Measurements from ENCODE around the gene TVP23A.
"Not testable (repeated sequence)": the region's sequence is repeated elsewhere in the genome, so short reads cannot be mapped to it uniquely, and the experiment has no call there.

The TVP23A gene

DNA sequence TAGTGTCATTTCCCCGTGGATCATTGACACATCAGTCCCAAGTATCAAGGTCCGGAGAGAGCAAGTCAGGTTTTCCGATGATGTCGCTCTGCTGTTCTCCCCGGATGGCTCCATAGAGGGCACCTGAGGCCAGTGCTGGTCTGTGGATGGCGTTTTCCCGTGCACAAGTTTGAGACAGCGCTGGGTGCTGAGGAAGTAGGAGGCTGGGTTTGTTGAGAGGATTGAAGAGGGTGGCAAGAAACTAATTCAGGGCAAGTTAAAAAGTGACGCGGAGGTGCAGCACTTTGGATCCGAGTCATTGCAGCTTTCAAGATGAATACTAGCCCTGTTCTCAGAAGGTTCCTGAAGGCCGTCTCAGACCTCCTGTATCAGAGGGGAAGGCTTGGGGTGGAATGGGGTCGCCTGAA, 67.3 kb downstream of the TVP23A start:
- no peak for DNase-seq (ENCODE audit: low read depth in 1 of 2, low spot score in 1 of 2)
- in situ Hi-C loops (cut with HindIII; ENCODE audit: low pct_unique_long_range_greater_than_20kb, low sequenced_read_pairs): no loop called here
- TF ChIP-seq JUND (IDR thresholded peaks at IDR 0.05; ENCODE audit: low read depth): no peak

DNA sequence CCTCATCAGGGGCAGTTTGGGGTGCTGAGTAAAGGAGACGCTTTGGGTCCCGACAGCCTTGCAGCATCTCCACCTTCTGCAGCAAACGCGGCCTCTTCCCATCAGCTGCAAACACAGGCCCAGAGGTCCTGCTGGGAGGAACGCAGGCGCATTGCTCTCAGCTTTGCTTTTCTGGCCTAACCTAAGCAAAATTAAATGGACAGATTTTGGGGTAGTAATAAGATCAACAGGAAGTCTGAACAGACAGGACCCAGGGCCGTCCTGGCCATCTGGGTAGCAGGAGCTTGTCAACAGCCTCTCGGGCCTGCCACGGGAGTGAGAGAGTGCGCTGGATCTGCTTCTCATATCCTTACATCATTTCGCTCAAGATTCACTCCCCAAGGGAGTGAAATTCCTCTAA, 67.8 kb downstream of the TVP23A start:
- no peak for DNase-seq (ENCODE audit: low read depth in 1 of 2, low spot score in 1 of 2)
- in situ Hi-C loops (cut with HindIII; ENCODE audit: low pct_unique_long_range_greater_than_20kb, low sequenced_read_pairs): no loop called here
- TF ChIP-seq JUND (IDR thresholded peaks at IDR 0.05; ENCODE audit: low read depth): no peak

DNA sequence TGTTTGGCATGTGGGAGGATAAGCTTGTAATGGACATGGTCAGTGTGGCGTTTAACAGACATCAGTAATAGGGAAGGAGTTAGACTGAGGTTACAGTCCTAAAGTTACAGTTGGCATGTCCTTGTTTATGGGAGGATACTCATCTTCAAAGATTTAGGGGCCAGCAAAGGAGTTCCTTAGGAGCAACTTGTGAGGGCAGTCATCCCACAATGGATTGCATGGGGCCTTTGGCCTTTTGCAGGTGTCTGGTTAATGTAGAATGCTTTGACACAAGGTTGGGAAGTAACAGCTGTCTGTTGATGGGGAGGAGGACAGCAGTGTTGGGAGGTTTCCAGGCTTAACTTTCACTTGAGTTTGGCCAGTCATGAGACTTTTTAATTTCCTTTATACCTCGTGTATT, 72.8 kb downstream of the TVP23A start:
- TF ChIP-seq JUND (IDR thresholded peaks at IDR 0.05; ENCODE audit: low read depth): no peak
- in situ Hi-C loops (cut with HindIII; ENCODE audit: low pct_unique_long_range_greater_than_20kb, low sequenced_read_pairs): no loop called here
- no peak for DNase-seq (ENCODE audit: low read depth in 1 of 2, low spot score in 1 of 2)

DNA sequence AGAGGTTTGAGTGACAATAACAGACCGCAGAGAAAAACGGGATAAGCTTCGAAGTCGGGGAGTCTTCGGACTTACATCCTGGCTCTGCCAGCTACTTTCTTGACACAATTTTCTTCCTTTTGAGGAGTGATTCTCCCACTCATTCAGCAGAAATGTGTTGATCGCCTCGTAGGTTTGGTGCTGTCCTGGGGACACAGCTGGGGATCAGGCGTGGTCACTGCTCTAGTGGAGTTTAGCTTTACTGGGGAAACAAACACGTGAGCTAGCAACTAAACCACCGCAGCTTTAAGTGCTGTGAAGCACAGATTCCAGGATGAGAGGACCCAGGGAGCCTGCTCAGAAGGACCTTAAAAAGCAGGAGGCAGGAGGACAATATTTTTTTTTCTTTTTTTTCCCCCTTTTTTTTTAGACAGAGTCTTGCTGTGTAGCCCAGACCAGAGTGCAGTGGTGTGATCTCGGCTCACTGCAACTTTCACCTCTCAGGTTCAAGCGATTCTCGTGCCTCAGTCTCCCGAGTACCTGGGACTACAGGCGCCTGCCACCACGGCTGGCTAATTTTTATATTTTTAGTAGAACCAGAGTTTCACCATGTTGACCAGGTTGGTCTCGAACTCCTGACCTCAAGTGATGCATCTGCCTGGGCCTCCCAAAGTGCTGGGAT, 74.1 kb downstream of the TVP23A start:
- no peak for TF ChIP-seq JUND (IDR thresholded peaks at IDR 0.05; ENCODE audit: low read depth)
- in situ Hi-C loops (cut with HindIII; ENCODE audit: low pct_unique_long_range_greater_than_20kb, low sequenced_read_pairs): no loop called here
- DNase-seq (ENCODE audit: low read depth in 1 of 2, low spot score in 1 of 2): peak in 1 of 2 experiments; percentile 13

GRCh38 chr16:10743610-10744369, 74.8 kb downstream of the TVP23A start, which contains the start of gene NUBP1:
TSS of gene NUBP1 (plus strand) at chr16:10743842. CDS start at chr16:10743864, 22 bp downstream.
- peak; percentile 88 to 99 for DNase-seq (ENCODE audit: low read depth in 1 of 2, low spot score in 1 of 2)
- TF ChIP-seq JUND (IDR thresholded peaks at IDR 0.05; ENCODE audit: low read depth): no peak
- in situ Hi-C loops (cut with HindIII; ENCODE audit: low pct_unique_long_range_greater_than_20kb, low sequenced_read_pairs): no loop called here

DNA sequence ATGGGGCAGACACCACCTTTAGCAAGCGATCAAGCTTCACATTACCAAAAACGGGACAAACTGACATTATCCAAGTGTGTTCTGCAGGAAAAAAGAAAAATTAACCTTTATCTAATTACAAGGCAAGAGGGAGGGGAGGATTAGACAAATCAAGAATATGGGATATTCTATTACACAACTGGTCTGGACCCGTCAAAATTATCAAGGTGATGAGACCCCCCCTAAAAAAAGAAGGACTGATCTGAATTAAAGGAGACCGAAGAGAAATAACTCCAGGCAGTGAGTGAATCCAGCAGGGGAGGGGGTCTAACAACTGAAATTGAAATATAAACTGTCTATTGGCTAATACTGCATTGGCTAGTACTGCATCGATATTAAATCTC, 75.4 kb downstream of the TVP23A start:
- in situ Hi-C loops (cut with HindIII; ENCODE audit: low pct_unique_long_range_greater_than_20kb, low sequenced_read_pairs): no loop called here
- no peak for TF ChIP-seq JUND (IDR thresholded peaks at IDR 0.05; ENCODE audit: low read depth)
- no peak for DNase-seq (ENCODE audit: low read depth in 1 of 2, low spot score in 1 of 2)

DNA sequence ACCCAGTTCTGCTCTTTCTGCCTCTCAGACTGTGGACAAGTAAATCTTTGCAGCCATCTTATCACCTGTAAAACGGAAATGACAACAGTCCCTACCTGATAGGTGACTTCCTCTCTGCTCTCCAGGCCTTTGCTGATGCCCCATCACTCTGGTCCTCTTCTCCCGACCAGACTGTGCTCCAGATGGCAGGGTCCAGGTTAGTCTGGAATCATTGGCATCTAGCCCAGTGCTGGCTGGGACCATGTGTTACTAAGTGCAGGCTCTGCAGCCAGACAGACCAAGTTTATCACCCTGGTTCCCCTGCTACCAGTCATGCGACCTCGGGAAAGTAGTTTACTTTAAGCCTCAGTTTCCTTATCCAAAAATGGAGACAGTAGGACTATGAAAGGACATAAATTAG, 76.8 kb downstream of the TVP23A start:
- DNase-seq (ENCODE audit: low read depth in 1 of 2, low spot score in 1 of 2): no peak
- no peak for TF ChIP-seq JUND (IDR thresholded peaks at IDR 0.05; ENCODE audit: low read depth)
- in situ Hi-C loops (cut with HindIII; ENCODE audit: low pct_unique_long_range_greater_than_20kb, low sequenced_read_pairs): no loop called here

GRCh38 chr16:10741249-10741648, 77.3 kb downstream of the TVP23A start:
- in situ Hi-C loops (cut with HindIII; ENCODE audit: low pct_unique_long_range_greater_than_20kb, low sequenced_read_pairs); DNase-seq (ENCODE audit: low read depth in 1 of 2, low spot score in 1 of 2): not testable (repeated sequence)

GRCh38 chr16:10740845-10741208, 77.8 kb downstream of the TVP23A start:
- in situ Hi-C loops (cut with HindIII; ENCODE audit: low pct_unique_long_range_greater_than_20kb, low sequenced_read_pairs): no loop called here
- no peak for DNase-seq (ENCODE audit: low read depth in 1 of 2, low spot score in 1 of 2)
- TF ChIP-seq JUND (IDR thresholded peaks at IDR 0.05; ENCODE audit: low read depth): no peak

DNA sequence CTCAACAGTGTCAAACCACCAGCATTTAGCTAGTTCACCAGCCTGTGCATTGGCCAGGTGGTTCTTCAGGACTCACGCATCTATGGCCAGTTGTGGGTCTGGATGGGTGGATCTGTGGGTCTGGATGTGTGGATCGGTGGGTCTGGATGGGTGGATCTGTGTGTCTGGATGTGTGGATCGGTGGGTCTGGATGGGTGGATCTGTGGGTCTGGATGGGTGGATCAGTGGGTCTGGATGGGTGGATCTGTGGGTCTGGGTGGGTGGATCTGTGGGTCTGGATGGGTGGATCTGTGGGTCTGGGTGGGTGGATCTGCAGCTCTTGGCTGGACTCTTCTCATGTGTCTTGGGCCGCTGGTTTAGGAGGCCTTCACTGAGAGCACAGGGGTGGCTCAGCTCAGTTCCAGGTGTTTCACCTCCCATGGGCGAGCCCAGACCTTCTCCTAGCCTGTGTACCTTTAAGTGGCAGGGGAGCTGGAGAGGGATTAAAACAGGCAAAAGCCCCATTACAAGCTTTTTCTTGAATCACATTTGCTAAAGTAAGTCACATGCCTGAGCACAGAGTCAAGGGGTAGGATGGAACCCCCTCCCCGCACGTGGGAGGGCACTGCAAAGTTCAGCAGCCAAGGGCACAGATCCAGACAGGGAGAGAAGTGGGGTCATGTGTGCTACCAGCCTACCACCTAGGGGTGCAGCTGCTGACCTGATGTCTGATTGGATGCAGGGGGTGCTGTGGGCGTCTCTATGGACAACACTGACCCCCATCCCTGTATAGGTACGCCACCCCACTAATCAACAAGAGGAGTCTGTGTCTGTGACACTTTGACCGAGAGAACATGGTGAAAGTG, 78.4 kb downstream of the TVP23A start:
- in situ Hi-C loops (cut with HindIII; ENCODE audit: low pct_unique_long_range_greater_than_20kb, low sequenced_read_pairs): no loop called here
- no peak for TF ChIP-seq JUND (IDR thresholded peaks at IDR 0.05; ENCODE audit: low read depth)
- DNase-seq (ENCODE audit: low read depth in 1 of 2, low spot score in 1 of 2): no peak

- TF ChIP-seq JUND (IDR thresholded peaks at IDR 0.05; ENCODE audit: low read depth): no peak
- DNase-seq (ENCODE audit: low read depth in 1 of 2, low spot score in 1 of 2): peak in 1 of 2 experiments; percentile 29
- in situ Hi-C loops (cut with HindIII; ENCODE audit: low pct_unique_long_range_greater_than_20kb, low sequenced_read_pairs): no loop called here
These were observed 80.1 kb downstream of the TVP23A start for GRCh38 chr16:10738231-10739077.

- no peak for TF ChIP-seq JUND (IDR thresholded peaks at IDR 0.05; ENCODE audit: low read depth)
- in situ Hi-C loops (cut with HindIII; ENCODE audit: low pct_unique_long_range_greater_than_20kb, low sequenced_read_pairs): no loop called here
- DNase-seq (ENCODE audit: low read depth in 1 of 2, low spot score in 1 of 2): peak; percentile 58 to 85
These were observed 81.4 kb downstream of the TVP23A start for GRCh38 chr16:10737068-10737625.

Measured in T47D (cell line).